ENCODE measurements around the gene KRTAP10-10.

DNA sequence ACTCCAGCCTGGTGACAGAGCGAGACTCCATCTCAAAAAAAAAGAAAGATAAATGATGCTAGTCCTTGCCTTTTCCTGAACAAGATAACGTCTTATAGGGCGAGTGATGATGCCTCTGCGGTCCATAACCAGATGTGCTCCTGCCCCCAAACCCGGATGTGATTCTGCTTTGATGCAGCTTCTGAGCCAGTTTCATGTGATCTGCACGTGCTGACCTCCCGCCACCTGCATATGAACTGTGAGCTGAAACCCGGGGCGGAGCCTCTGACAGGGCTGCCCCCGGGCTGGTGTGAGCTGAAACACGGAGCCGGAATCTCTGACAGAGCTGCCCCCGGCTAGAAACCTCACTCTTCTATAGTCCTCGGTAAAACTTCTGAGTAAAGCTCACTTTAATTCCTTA lies 16.0 kb downstream of the KRTAP10-10 start:
- TF ChIP-seq, protein P1, sequence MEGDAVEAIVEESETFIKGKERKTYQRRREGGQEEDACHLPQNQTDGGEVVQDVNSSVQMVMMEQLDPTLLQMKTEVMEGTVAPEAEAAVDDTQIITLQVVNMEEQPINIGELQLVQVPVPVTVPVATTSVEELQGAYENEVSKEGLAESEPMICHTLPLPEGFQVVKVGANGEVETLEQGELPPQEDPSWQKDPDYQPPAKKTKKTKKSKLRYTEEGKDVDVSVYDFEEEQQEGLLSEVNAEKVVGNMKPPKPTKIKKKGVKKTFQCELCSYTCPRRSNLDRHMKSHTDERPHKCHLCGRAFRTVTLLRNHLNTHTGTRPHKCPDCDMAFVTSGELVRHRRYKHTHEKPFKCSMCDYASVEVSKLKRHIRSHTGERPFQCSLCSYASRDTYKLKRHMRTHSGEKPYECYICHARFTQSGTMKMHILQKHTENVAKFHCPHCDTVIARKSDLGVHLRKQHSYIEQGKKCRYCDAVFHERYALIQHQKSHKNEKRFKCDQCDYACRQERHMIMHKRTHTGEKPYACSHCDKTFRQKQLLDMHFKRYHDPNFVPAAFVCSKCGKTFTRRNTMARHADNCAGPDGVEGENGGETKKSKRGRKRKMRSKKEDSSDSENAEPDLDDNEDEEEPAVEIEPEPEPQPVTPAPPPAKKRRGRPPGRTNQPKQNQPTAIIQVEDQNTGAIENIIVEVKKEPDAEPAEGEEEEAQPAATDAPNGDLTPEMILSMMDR (conservative IDR thresholded peaks at IDR 0.05 in 1 of 2, IDR thresholded peaks at IDR 0.05 in 1 of 2; ENCODE audit: low read depth in 1 of 2, low read length in 2 of 2), result no peak
- TF ChIP-seq EZH2 (IDR thresholded peaks at IDR 0.05; ENCODE audit: low read length, missing control alignments), result no peak

Measured in fibroblast of lung (primary cell).